Kidney capillary endothelial cell (primary cell): ENCODE measurements around the gene UBXN6.

Experiments
- DNase-seq: peaks from one replicate; pipeline ENCODE4 v3.0.0-alpha.2; 2018; ENCODE audit warnings: low spot score

UBXN6 gene, protein sequence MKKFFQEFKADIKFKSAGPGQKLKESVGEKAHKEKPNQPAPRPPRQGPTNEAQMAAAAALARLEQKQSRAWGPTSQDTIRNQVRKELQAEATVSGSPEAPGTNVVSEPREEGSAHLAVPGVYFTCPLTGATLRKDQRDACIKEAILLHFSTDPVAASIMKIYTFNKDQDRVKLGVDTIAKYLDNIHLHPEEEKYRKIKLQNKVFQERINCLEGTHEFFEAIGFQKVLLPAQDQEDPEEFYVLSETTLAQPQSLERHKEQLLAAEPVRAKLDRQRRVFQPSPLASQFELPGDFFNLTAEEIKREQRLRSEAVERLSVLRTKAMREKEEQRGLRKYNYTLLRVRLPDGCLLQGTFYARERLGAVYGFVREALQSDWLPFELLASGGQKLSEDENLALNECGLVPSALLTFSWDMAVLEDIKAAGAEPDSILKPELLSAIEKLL

DNA sequence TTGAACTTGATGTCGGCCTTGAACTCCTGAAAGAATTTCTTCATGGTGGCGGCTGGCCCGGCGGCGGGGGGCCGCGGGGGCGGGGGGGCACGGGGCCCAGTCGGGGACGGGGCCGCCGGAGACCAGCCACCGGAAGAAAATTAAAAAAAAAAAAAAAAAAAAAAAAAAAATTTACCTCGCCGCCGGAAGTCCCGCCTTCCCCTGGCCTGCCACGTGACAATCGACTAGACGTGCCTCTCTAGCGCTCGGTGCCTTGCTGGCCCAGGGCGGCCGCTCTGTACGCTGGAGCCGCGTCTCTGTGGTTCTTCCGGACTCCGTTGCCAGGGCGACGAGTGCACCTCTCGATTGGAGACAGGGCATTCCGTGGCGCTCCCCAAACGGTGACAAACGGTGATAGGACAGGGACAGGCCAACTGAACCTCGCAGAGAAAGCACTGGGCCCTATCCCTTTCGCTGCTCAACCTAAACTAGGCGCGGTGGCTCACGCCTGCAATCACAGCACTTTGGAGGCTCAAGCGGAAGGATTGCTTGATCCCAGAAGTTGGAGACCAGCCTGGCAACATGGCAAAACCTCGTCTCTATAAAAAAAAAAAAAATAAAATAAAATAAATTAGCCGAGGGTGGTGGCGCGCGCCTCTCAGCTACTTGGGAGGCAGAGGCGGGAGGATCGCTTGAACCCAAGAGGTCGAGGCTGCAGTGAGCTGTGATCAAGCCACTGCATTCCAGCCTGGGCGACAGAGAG is at the start of gene UBXN6:
TSS of gene UBXN6 (minus strand) at position 141 of the 742 bp plus-strand sequence. CDS start at position 44, 97 bp downstream.
- peak; percentile 91 for DNase-seq

DNA sequence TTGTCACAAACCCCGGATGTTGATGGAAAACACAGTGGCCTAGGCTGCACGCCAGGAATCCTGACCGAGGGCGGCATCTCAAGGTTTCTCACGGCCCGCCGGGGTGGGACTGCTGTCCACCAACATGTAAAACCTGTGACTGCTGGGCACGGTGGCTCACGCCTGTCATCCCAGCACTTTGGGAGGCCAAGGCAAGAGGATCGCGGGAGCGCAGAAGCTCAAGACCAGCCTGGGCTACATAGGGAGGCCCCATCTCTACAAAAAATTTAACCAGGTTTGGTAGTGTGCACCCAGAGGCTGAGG is 49.5 kb upstream of the UBXN6 start:
- DNase-seq, result no peak

DNA sequence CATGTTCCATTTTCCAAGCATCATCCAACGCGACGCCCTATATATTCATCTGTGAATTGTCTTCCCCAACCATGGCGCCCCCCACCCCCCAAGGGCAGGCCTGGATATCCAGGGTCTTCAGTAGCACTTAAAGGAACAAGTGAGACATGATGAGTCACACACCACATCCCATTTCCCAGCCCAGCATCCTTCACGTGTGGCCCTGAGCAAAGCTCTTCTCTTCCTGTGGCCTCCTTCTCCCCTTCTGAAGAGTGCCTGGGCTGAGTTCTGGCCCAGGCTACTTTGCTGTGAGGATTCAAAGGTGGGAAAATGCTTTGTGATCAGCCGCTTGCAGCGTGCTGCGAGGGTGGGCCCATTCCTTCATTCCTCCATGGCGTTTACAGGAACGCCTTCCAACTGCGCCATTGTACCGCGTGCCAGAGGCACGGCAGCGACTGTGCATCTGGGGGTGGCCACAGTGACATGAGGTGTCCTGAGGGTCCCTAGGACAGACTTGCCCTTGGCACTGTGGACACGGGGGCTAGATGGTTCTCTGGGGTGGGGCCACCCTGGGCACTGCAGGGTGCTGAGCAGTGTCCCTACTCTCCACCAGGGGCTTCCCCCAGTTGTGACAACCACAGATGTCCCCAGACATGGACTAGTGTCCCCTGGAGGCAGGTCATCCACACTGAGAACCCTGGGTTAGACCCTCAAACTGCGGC is 49.0 kb upstream of the UBXN6 start:
- peak; percentile 74 for DNase-seq

DNA sequence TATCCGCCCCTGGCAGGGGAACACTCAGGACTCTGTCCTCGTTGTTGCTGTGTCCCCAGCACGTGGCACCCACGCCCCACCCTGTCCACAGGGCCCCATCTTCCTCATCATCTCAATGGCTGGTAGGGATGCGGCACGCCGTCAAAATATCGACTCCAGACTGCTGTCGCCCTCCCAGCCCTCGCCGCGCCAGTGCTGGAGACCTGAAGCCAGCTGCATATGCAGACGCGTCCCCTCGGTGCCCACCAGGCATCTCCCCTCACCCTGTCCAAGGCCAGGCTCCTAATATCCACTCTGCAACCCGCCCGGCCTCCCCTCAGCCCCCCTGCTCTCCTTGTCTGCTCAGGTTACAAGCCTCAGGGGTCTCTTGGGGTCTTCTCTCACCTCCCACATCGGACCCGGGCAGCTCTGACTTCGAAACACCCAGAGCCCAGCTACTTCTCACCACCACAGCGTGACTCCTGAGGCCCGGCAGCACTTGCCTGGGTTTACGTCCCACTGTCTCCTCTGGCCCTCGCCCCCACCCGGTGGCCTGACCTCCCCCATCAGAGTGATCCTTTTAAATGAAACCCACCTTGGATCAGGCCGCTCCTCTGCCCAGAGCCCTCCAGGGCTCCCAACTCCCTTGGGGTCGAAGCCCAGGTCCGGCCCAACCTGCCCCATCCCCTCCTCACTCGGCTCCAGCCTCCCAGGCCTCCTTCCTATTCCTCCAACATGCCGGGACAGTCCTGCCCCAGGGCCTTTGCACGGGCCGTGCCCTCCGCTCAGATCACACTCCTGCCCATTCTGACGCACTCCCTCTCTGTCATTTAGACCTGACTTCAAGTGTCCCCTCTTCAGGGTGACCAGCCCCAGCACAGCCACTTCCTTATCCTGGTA is 48.2 kb upstream of the UBXN6 start:
- DNase-seq, result no peak

DNA sequence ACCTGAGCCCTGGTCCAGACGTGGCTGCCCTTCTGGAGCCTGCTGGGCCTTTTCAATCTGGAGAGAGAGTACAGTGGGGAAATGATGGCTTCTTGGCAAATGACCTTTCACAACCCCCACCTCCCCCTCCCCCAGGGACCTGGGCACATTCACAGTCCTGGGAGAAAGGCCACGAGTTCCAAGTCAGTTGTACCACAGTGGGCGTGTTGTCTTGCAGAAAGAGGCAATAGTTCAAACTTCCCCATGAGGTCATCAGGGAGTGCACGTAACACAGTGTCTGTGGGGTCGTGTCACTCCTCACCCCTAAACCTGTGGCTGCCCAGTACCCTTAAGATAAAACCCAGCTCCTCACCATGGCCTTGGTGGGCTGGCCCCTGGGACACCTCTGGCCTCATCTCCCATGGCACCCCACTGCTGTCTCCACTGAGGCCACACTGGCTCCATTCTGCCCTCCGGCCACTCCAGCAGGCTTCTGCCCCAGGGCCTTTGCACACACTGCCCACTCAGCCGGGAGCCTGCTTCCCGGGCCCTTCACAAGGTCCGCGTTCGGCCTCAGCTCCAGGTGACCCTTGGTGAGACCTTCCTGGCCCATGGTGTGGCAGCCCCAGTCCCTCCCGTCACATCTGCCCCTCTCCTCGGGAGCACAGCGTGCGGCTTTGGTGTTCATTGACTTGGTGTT is 47.4 kb upstream of the UBXN6 start:
- no peak for DNase-seq

DNA sequence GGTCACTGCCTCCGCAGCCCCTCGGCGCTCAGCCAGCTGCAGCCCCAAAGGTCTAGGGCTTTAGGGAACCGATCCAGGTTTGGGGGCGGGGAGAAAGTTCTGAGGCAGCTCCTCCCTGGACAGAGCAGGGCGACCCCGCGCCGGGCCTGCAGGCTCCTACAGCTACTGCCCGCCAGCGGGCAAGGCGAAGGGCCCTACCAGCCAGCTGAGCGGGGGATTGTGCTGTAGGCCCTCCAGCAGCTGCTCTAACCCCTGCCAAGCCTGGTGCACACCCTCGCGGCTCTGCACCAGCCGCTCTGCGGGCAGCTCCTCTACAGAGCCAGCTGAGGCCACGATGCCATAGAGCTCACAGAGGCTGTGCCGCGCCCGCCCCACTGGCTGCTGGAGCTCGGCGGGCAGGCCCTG is 46.7 kb upstream of the UBXN6 start:
- DNase-seq, result no peak

DNA sequence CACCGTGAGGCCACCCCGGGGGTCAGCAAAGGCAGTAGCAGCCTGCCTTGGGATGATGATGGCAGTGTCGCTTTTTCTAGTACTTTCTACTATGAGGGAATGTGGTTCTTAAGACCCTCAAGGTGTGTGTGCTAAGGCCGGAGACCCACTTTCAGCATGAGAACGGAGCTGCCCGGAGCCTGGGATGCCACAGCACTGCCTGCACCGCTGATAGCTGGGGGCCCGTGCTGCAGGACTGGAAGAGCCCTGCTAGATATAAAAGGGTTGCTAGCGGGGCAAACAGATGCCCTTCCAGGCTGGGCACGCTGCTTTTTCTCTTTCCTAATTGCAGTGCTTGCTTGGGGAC is 46.2 kb upstream of the UBXN6 start:
- DNase-seq, result no peak

DNA sequence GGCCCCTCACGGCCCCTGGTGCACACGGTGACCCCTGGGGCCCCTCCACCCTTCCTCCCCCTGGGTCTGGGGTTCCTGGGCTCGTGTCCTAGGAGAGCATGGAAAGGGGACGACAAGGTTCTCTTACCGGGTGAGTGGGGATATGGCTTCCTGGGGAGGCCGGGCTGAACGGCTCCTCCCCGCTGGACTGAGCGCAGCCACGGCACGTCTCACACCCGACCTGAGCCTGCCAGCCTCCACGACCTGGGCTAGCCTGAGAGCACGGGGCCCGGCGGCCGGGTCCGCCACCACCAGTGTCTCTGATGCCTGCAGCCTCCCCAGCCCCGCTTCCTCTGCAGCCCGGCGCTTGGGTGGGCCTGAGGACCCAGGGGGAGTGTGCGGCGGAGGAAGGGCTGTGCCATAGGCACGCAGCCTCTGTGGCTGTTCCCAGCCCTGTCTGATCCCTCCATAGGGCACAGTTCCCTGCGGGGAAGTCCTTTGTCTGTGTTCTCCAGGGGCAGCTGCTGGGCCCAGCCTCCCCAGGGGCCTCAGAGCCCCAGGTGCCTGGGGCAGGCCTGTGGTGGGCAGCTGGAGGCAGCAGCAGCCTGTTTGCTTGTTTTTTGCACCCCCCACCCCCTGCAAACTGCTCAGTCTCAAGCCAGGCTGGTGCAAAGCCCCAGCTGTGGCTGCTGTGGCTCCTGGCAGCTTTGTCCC is 45.7 kb upstream of the UBXN6 start:
- DNase-seq, result no peak

DNA sequence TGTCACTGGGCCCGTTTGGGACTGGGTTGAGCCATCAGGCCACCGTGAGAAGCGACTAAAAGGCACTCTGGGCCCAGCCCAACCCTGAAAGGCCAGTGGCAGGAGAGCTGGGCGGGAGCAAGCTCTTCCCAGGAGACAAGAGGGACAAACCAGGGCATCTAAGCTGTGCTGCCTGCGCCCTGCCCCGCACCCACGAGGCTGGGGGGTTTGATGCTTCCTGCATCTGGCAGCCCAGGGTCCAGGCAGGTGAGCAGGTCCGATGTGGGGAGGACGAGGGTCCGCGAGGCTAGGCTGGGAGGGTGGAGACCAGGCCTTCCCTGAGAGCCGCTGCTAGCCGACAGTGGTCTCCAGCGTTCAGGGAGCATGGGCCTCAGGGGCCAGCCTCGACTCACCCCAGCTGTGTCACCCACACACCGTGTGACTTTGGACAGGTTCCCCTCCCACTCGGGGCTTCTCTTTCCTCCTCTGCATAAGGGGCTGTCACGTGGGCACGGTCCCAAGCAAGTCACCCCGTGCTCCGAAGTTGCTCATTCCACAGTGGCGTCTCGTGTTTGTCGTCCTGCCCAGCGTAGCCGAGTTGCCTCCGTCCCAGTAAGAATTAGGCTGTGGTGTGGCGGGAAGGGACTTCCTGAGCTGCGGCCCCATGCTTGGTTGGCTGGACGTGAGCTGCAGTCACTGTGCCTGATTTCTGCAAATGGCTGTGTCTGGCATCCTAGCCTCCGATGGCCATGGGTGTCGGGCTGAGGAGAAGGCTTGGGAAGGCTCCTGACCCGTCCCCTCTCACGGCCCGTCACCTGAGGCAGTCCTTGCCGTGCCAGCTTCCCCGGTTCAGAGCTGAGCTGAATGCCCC is 44.9 kb upstream of the UBXN6 start:
- DNase-seq, result no peak

DNA sequence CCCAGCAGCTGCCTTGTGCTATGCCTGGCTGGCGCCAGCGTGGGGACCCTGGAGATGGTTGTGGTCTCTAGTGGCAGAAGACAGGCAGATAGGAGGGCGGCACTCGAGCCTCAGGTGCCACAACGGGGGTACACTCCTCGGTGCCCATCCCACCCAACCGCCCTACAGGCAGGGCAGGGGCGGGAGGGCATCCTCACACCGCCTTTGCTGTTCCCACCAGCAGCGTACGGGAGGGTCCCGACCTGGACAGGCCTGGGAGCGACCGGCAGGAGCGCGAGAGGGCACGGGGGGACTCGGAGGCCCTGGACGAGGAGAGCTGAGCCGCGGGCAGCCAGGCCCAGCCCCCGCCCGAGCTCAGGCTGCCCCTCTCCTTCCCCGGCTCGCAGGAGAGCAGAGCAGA is 44.1 kb upstream of the UBXN6 start:
- no peak for DNase-seq

DNA sequence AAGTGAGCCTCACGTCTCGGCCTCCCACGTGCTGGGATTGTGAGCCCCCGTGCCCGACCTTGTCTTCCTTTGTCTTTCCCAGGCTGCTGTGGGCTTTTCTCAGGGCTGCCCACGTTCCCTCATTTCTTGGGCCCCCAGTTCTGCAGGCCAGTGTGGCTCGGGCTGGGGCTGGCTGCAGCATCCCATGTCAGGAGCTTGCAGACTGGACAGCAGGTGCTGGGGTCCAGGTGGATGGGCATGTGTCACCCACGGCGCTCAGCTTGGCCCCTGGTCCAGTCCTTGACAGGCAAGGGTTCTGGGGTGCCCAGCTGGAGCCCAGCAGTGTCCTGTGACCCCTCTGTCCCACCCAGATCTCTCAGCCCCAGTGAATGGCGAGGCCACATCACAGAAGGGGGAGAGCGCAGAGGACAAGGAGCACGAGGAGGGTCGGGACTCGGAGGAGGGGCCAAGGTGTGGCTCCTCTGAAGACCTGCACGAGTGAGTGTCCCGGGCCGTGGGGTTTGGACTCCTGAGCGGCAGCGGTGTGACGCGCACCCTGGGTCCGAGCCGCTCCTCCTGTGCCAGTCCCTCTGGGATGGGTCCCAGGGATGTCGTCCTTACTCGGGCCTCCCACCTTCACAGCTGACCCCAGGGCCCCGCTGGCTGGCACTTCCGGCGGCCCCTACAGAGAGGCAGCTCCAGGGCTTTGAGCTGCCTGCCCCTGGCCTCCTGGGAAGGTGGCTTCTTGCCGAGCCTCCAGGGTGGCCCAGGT is 43.4 kb upstream of the UBXN6 start:
- DNase-seq, result no peak

DNA sequence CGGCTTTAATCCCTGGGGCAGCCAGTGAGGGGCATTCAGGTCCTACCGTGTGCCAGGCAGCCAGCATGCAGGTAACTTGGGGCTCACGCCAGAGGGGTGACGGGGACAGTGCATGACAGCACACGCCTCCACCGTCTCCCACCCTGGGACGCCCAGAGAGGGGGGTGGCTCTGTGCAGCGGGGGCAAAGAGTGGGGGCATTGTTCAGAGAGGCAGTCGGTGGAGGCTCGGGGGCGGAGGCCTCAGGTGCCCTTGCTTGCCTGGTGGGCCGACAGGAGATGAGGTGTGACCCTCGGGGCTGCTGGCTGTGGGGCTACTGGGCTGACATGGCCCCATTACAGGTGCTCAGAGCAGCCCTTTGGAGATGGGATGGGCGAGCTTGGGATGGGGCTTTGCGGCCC is 42.3 kb upstream of the UBXN6 start:
- no peak for DNase-seq

DNA sequence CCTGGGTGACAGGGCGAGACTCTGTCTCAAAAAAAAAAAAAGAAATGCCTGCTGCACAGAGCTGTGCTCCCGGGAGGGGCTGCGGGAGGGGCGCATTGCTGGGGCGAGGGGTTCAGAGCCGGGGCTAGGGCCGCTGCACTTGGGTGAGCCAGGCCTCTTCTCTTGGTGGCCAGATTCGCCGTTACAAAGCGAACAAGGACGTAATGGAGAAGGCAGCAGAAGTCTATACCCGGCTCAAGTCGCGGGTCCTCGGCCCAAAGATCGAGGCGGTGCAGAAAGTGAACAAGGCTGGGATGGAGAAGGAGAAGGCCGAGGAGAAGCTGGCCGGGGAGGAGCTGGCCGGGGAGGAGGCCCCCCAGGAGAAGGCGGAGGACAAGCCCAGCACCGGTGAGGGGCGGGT is 41.7 kb upstream of the UBXN6 start:
- DNase-seq, result no peak

DNA sequence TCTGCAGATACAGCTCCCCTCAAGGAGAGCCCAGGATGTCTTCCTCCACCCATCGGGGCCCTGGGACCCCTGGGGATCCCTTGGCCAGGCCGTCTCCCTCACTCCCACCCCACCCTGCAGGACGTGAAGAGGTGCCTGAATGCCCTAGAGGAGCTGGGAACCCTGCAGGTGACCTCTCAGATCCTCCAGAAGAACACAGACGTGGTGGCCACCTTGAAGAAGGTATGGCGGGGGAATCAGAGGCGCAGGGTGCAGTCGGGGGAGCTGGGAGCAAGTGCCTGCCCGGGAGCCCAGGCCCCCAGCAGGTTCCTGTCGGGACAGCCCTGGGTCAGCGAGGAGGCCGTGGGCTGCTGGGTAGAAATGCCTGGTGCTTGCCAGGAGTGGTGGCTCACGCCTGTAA is 41.1 kb upstream of the UBXN6 start:
- DNase-seq, result no peak

DNA sequence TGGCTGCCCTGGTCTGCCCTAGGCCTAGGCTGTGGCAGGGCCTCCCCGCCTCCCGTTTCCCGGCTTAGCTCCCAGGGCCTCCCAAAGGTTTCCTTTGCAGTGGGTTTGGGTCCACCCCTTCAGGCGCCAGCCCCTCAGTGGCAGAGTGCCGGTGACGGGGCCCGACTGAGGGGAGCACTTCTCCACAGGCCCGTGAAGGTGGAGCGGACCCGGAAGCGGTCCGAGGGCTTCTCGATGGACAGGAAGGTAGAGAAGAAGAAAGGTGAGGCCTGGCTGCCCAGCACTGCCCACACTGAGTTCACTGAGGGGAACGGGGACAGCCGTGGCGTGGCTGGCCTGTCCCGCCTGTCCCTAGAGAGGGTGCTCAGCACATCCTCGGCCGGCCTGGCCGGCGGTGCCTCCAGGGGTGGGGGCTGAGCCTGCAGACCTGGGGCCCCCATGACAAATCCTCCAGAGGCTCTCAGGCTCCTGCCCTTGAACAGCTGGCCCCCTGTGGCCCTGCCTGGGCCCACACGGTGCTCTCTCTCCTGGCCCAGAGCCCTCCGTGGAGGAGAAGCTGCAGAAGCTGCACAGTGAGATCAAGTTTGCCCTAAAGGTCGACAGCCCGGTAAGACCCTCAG is 40.3 kb upstream of the UBXN6 start:
- DNase-seq, result no peak

DNA sequence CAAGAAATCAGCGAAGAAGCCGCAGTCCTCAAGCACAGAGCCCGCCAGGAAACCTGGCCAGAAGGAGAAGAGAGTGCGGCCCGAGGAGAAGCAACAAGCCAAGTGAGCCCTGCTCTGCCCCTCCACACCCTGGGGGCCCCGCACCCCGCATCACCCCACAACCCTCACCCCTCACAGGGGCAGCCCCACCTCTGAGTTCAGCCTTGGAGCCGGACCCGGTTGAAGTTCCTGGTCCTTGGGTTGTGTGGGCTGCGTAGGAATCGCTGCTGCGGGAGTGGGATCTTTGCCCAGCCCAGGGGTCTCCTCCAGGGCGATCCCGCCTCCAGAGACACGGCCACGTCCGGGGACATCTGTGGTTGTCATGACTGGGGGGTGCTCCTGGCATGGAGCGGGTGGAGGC is 38.7 kb upstream of the UBXN6 start:
- no peak for DNase-seq

DNA sequence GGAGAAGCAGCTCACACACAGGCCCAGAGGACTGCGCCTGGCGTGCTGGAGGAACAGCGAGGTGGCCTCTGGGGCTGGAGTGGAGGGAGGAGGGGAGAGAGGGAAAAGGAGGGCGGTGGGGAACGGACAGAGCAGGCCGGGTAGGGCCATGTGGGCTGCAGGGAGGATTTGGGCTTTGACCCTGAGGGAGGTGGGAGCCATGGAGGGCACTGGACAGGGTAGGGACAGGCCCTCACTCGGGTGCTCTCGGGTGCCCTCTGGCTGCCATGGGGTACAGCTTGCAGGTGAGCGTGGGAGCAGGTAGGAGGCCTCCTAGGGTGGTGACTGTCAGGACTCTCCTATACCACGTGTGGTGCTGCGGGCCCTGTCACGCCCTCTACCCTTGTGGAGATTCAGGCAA is 37.9 kb upstream of the UBXN6 start:
- DNase-seq, result no peak

DNA sequence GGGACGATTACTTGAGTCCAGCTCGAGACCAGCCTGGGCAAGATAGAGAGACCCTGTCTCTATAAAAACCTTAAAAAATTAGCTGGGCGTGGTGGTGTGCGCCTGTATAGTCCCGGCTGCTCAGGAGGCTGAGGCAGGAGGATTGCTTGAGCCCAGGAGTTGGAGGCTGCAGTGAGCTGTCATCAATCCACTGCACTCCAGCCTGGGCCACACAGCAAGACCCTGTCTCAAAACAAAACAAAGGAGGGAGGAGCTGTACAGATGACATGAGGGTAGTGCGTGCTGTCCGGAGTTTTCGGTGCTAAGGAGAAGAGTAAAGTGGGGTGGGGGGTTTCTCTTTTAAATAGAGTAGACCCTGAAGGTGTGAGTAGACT is 37.1 kb upstream of the UBXN6 start:
- no peak for DNase-seq
